GM12873 (cell line): Measurements from ENCODE around the gene CBFB.

ENCODE experiments used
- TF ChIP-seq, protein P1 (sequence below): IDR thresholded peaks from 2 replicates; pipeline ENCODE4 v1.5.1; 2012; ENCODE audit warnings: low read depth, mild to moderate bottlenecking, moderate library complexity, low read length, control low read depth; ENCODE audit not compliant: insufficient read depth; ENCODE audit errors: missing control alignments

CBFB gene

DNA sequence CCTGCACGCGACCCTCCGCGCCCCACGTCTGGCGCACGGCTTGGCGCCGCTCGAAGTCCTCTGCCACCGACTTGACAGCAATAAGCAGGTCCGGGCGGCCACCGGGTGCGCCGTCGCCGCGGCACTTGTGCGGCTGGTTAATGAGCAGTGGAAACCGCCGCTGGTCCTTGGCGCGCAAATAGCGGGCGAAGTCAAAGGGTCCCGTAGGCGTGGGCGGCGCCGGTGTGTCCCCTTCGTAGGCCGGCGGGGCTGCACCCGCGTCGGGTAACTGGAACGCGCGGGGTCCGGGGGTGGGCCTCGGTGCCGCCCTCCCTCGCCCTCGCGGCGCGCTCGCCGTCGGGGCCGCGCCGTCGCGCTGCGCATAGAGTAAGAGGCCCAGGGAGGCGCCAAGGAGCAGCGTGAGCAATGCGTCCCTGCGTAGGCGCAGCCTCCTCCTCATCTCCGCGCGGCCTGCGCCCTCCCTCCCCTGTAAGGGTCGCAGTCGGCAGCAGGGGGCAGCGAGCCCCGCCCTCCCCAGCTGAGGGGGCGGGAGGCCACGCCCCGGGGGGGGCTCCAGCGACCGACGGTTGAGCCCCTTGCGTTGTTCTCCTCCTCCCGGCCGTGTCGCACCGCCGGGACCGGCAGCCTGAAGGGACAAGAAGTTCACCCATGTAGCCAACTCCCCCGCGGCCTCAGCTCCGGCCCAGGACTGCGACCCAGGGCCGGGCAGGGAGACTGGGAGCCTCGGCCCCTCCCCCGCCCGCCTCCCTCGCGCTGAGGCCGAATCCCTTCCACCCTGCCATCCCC lies 121.3 kb downstream of the CBFB start:
- TF ChIP-seq, protein P1, sequence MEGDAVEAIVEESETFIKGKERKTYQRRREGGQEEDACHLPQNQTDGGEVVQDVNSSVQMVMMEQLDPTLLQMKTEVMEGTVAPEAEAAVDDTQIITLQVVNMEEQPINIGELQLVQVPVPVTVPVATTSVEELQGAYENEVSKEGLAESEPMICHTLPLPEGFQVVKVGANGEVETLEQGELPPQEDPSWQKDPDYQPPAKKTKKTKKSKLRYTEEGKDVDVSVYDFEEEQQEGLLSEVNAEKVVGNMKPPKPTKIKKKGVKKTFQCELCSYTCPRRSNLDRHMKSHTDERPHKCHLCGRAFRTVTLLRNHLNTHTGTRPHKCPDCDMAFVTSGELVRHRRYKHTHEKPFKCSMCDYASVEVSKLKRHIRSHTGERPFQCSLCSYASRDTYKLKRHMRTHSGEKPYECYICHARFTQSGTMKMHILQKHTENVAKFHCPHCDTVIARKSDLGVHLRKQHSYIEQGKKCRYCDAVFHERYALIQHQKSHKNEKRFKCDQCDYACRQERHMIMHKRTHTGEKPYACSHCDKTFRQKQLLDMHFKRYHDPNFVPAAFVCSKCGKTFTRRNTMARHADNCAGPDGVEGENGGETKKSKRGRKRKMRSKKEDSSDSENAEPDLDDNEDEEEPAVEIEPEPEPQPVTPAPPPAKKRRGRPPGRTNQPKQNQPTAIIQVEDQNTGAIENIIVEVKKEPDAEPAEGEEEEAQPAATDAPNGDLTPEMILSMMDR = no peak
